CD4-positive, alpha-beta T cell treated with Interleukin-2 at 100 ng/mL for 4 hours (primary cell): ENCODE measurements around the gene AKAP6.

Experiments
- DNase-seq: peaks from one replicate; pipeline ENCODE4 v3.0.0-alpha.2; 2020; ENCODE audit warnings: low spot score

Gene AKAP6

DNA sequence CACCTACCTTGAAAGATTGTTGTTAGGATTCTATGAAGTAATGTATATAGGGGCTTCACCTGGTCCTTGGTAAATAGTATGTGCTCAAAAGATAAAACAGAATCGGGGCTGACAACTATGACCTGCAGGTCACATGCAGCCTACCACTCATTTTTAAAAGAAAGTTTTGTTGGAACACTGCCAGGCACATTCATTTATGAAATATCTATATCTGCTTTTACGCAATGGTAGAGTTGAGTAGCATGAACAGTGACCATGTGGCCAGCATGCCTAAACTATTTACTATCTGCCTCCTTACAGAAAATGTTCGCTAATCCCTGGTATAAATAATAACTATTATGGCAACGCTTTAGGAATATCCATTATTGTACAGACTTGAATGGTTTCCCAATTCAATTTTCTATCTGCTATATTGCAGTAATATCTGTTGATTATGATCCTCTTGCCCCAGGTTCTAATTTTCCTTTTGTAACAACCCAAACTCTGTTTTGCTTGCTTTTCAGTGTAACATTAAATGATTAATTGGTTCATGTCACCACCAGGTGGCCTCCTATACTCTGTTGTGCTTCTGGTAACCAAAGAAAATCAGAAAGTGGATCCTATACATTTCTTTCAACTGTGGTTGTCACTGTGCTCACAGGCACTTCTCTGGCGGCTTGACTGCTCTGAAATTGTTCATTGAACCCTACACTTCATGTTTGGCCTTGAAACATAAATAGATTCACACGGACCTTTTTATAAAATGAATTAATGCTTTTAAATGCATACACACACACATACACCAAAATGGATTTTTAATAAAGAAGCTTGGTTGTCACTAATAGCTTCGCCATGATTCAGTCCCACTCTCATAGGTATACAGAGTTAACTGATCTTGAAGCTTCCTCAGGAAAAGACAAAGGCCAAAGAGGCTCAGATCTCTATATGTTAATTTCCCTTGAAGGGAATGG, 381.9 kb downstream of the AKAP6 start:
- DNase-seq: peak; percentile 1

DNA sequence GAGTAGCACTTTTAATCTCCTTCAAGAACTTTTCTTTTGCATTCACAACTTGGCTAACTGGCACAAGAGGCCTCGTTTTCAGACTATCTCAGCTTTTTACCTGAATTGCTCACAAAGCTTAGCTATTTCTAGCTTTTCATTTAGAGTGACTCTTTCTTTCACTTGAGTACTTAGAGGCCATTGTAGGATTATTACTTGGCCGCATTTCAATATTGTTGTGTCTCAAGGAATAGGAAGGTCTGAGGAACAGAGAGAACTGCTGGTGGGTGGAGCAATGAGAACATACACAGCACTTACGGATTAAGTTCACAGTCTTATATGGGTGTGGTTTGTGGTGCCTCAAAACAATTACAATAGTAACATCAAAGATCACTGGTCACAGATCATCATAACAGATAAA, 384.8 kb downstream of the AKAP6 start:
- DNase-seq: no peak

DNA sequence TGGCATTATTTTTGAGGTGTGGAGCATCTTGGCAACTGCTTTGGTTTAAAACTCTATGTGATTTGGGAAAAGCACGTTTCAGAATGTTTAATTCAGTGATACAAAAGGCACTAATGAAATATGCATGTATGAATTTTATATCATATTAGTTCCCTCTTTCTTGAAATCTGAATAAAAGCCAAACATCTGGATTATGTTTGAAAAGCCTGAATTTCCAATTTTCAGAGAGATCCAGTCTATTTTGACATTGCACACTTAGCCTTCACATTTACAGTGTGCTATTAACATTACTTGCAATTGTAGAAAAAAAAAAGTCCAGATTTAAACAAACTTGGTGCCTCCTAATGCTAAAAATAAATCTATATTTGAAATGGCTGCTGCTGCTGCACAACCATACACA, 390.5 kb downstream of the AKAP6 start:
- no peak for DNase-seq

DNA sequence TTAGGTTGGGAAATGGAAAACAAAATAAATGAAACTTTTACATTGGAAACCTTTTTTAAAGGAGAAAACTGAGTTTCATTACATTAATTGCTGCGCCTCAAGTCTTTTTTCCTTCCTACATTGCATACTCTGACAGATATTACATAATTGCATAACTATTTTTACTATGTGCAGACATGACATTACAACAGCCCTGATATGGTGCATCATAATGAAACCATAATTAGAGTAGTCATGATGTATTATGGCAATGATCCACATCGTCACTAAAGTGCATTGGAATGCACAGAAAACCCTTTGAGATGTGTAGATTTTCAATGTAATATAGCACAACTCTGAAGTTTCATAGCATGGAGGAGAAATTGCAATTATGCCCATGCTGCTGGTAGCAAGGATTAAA, 391.8 kb downstream of the AKAP6 start:
- DNase-seq: no peak

DNA sequence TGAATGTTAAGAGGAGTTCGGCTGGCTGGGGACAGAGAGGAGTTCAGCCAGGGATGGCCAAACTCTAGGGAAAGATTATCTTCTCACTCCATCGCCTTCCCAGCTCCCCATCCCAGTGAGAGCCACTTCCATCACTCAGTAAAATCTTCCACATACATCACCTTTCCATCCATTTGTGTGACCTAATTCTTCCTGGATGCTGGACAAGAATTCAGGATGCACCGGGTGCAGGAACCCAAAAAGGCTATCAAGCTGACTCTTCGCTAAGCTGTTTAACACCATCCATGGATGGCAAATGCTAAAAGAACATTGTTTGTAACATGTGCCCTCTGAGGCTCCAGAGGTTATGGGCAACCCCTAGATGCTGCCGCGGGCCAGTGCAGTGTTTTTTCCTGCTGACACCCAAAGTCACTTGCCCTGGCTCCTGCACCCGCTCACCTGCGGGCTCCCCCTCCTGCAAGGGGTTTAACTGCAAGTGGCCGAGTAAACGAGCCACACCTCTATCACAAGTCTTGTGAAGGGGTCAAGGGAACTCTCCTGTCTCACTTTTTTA, 393.6 kb downstream of the AKAP6 start:
- no peak for DNase-seq

DNA sequence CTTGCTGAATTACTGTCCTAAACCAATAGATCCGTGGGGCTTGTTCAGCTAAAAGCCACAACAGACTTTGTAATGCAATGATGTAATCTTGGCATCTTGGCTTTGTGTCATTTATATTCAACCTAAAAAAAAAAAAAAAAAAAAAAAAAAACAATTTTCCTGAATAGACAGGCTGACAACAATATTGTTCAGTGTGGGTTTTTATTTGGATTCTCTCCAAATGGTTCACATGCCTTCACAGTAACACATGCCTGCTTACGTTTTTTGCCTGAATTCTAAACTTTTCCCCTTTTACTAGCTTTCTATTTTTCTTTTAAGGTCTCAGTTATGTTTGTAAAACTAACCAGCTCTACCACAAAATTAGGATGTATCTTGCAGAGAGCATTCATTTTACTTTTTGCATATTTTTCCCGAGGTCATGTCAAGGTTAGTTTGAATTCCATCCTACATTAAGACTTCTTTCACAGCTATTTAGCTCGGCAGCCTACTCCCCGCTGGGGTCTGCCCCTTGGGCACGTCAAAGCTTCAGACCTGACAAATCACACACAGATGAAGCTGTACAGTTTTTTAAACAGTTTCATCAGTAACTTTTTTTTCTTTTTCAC, 395.9 kb downstream of the AKAP6 start:
- no peak for DNase-seq

DNA sequence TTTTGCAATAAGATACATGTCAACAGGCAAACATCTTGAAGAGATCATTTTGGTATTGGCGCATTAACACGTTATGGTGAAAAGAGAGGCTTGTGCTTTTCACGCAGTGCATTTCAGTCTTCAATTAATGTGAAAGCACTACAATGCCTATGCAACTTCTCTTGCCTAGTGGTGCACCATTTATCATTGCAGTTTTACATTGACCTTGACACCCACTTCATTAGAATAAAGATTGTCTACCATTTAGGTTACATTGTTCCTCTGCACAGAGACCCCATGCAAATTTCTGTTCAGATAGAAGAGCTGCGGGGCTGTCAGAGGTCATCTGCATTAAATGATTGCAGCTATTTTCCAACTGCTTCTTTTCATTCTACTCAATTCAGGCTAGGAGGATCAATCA, 397.4 kb downstream of the AKAP6 start:
- DNase-seq: no peak

DNA sequence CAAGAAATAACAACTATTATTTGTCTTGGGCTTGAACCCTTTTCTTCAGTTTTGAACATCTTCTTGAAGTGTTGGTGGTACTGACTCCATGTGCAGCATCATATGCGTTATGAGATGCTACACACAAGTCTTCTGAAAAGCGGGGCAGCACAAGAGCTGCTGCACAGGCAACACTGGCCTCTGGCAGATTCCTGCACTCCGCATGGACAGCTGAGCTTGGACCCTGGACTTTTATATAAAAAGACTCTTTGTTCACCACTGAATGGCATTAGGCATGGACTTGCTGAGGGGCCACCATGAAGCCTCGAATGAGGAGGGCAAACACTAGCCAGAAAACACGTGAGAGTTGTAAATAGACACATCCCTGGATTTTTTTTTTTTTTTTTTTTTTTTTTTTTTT, 398.7 kb downstream of the AKAP6 start:
- DNase-seq: no peak

DNA sequence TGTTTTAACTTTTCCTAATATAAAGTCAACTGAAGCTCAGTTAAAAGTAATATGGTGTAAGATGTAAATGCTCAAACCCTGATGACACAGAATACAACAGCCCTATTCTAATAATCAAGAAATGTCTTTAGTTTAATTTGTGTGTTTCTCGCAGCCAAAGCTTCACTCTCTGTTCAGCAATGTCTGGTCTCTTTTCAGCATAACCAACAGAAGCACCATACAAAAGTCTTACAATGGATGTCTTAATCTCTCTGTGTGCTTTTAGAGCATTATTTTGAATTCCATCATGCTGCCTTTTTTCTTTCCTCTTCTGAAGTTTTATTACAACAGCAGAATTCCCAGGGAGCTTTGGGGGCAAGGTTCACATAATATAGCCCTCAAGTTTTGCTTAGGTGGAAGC, 399.4 kb downstream of the AKAP6 start:
- DNase-seq: no peak

DNA sequence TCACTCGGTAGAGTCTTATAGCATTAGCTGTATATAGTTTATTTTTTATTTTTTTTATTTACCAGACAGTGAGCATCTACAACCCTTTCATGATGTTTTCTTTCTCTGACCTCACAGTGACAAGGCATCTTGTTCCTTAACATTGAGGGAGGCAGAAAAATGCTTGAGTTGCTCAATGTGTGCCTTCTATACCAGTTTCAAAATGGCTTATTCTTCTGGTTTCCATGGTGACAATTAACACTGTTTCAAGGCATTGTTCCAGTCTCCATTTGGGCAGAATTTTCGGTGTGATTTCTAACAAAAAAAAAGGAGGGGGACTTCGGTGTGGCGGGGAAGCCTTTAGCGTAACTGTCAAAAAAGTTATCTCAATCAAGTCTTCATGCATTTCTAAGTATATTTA, 399.9 kb downstream of the AKAP6 start:
- no peak for DNase-seq

DNA sequence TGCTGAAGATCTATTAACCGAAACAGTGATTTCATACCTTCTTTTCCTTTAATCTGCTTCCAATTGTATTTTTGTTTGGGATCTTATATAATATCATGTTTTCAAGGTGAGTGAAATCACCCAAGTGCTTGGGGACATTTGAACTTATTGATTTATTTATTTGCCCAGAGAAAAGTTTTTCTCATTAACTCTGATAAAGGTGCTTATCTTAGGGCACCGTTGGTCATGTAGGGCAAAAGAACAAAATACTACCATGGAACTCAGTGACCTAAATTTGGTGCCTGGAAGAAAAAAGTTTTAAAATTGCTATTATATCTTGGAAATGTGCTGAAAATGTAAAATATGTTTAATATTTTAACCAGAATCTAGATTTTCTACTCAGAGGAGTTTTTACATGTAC, 402.2 kb downstream of the AKAP6 start:
- no peak for DNase-seq

DNA sequence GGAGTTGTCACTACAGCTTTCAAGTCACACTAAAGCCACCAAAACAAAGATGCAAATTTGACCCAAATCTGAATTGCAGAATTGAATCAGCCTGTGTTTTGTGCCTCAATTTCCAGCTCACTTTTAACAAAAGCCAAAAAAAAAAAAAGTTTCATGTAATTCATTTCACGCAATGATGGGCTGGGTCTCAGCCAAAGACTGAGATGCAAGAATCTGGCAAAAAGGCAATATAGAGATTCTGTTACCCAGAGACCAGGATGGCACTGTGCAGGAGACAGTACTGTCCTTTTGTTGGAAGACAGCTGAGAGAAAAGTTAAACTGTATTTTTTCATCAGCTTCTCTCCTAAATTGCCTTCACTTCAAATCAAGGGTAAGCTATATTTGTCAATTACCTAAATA, 403.9 kb downstream of the AKAP6 start:
- DNase-seq: no peak

DNA sequence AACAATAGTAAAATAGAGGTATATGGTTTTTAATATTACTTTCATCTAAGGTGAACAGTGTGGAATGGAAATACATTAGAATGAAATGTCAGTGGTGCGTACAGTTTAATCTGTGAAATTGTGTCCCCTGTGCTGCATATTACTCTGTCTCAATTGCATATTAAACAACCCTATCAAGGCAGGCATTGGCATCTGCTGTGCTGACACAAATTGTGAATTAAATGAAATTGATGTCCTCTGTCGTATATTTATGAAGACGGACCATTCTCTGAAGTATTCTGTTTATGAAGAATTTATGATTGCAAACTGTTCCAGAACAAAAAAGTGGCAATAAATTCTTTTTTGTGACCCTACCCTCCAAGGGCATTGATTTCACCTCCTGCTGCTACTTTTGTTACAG, 405.2 kb downstream of the AKAP6 start:
- no peak for DNase-seq

DNA sequence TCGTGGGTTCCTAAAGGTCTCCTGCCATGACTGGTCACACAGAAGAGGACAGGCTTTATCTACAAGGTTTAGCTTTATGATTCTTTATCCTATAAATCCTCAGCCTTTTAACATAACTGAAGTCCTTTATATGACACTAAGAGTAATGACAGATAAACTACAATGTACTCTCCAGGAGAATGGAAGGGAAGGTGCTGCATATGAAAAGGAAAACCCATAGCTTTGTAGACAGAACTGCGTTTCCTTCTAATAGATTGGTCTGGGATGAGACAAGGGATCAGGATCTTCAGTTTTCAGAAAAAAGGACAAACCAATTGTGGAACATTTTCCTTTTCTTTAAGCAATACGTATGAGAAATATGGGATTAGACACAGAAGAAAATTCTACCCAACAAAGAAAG, 408.5 kb downstream of the AKAP6 start:
- DNase-seq: no peak

DNA sequence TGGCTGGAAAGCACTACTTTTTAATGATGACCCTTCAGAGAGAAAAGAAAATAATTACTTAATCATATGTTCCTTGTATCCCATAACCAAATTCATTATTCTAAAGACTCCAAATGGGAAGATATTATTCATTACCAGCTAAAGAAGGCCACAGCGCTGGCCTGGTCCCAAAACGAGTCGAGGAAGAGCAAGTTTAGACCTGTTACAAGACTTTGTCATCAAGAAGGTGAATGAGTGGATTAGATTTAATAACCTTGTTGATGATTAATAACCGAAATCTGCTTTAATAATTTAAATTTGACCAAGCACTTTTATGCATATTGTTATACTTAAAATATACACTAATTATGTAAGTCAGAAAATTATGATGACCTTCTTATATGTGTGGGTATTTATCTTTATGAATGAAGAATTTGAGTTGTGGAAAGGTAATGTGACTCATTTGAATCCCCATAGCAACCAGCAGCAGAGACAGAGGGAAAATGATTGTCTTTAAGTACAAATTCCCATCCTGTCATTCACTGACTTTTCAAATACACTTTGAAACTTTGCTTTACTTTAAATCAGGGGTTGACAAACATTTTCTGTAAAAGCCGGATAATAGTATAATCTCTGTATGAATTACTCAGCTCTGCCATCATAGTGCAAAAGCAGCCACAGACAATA, 409.2 kb downstream of the AKAP6 start:
- DNase-seq: no peak

DNA sequence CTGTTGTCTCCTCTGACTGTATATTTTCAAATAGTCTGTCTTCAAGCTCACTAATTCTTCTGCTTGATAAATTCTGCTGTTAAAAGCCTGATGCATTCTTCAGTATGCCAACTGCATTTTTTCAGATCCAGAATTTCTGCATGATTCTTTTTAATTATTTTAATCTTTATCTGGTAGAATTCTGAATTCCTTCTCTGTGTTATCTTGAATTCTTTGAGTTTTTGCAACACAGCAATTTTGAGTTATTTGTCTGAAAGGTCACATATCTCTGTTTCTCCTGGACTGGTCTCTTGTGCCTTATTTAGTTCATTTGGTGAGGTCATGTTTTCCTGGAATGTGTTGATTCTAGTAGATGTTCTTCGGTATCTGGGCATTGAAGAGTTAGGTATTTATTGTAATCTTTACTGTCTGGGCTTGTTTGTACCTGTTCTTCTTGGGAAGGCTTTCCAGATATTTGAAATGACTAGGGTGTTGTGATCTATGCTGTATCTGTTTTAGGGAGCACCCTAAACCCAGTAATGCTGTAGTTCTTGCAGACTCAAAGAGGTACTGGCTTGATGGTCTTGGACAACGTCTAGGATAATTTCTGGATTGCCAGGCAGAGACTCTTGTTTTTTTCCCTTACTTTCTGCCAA, 415.8 kb downstream of the AKAP6 start:
- DNase-seq: no peak

DNA sequence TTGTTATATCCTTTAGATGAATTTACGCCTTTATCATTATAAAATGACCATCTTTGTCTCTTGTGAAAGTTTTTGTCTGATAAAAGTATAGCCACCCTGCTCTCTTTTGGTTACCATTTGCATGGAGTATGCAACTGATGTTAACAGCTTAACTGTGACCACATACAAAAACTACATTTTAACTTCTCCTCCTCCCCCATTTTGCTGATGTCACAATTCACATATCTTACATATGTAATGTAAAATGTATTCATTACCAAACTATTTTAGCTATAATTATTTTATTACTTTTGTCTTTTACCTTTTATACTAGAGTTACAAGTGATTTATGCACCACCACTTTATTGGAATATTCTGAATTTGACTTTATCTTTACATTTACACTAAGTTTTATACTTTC, 425.1 kb downstream of the AKAP6 start:
- DNase-seq: no peak

DNA sequence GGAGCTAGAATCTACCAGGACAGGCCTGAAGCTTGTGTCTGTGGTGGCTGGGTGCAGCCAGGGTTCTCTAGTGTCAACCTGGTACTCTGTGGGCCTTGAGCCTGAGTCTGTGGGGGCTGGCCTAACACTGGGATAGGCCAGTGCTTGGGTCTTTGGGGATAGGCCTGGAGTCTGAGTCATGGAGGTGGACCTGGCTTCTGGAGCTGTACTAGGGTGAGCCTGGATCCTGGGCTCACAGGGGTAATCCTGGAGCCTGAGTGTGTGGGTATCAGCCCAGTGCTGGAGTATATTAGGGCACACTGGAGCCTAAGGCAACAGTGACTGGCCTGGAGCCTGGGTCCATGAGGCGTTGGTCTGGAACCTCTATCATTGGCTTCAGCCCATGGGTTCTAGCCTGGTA, 427.1 kb downstream of the AKAP6 start:
- DNase-seq: no peak

DNA sequence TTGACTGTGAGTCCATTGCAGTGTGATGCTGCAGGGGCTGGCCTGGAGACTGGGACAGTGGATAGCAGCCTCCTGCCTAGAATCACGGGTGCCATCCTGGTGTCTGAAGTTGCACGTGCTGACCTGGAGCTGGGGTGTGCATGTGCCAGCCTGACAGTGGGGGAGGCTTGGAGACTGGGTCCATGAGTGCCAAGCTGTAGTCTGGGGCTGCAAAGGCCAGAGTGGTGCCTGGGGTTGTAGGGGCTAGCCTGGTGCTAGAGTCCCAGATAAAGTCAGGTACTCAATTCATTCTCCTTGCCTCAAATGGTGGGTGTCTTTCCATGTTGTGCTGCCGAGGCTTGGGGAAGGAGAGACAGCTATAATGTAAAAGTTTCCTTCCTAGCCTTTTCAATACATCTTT, 427.7 kb downstream of the AKAP6 start:
- no peak for DNase-seq

DNA sequence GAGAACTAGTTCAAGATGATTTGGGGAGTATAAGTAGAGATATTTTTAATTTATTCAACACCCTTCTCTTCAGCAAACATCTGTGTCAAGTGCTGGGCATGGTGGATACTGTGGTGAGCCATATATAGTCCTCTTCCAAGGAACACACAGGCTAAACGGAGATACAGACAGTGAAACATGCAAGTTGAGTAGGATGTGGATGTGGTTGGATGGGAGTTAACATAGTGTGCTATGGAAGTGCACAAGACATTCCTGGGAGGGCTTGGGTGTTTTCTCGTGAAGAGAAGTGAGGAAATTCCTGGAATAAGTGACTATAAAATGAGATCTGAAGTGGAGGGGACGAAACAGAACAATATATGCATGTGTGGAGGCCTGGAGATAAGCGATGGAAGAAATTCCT, 428.5 kb downstream of the AKAP6 start:
- DNase-seq: no peak

DNA sequence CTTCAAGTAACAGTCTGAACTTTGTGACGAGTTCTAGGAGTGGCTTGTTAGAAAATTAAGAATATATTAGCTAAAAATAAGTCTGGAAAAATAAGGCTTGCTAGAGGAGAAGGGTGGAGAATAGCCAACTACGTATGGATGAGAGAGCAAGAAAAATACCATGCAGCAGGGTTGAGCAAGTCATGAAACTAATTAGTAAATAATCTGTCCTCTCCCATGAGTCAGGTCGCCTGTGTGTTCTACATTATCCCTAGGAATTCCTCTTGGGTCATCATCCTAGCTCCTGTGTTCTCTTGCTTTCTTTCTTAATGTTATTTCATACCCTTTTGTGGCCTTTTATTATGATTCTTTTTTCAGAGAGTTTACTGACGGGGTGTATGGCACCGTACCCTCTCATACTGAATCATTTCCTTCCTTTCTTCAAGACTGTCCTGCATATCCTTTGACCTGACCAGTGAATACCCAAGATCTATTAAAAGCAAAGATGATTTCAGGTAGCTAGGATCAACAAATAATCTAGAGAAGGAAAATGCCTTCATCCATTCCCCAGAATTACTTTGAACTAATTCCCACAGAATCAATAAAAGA, 432.4 kb downstream of the AKAP6 start:
- no peak for DNase-seq

DNA sequence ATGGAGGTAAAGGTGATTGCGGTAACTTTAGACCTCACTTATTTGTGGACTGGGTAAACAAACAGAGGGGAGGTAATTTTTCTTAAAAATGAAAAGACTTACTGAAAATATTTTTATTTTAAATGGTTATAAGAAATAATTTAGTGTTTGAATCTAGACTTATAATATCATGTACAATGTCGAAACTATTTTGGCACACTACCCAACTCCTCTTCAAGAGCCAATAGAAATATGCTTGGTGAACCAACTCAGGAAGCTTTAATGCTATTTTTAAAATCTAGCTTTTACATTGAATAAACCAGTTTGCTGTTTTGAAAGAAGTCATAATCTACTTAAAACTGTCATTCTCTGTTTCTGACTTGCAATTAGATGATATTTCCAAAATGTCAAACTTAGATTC, 433.8 kb downstream of the AKAP6 start:
- no peak for DNase-seq
